Activated CD4-positive, alpha-beta T cell treated with anti-CD3 and anti-CD28 coated beads, Interleukin-2, amount 50 U/mL, for 24 hours (primary cell): ENCODE measurements around the gene AGO1.
"Not testable (repeated sequence)": the region's sequence is repeated elsewhere in the genome, so short reads cannot be mapped to it uniquely, and the experiment has no call there.

Source experiments
- DNase-seq, 2 donors: peaks; one replicate each; pipeline ENCODE4 v3.0.0-alpha.2; 2020; ENCODE audit warnings: low read depth in 1 of 2, low spot score in 1 of 2

The AGO1 gene

DNA sequence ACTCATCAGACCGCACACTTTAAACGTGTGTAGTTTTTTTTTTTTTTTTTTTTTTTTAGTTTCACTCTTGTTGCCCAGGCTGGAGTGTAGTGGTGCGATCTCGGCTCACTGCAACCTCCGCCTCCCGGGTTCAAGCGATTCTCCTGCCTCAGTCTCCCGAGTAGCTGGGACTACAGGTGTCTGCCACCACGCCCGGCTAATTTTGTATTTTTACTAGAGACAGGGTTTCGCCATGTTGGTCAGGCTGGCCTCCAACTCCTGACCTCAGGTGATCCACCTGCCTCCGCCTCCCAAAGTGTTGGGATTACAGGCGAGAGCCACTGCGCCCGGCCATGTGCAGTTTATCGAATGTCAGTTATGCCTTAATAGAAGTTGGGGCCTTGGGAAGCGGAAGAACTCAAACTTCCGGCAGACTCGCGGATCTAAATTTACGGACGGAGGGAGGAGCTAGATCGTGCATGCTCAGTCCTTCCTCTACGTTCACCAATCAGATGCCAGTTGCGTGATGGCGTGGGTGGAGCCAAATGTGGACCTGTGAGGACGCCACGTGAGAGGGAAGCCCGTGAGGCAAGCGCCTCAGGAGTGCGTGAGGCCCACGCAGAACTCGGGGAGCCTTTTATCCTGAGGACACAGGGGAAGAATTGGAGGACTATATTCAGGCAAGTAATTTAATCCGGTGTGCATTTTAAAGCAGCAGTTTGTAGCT is 13.6 kb upstream of the AGO1 start:
- not testable (repeated sequence) for DNase-seq

- DNase-seq, result no peak
Measured at GRCh38 chr1:35870651-35871309, 12.2 kb upstream of the AGO1 start.

DNA sequence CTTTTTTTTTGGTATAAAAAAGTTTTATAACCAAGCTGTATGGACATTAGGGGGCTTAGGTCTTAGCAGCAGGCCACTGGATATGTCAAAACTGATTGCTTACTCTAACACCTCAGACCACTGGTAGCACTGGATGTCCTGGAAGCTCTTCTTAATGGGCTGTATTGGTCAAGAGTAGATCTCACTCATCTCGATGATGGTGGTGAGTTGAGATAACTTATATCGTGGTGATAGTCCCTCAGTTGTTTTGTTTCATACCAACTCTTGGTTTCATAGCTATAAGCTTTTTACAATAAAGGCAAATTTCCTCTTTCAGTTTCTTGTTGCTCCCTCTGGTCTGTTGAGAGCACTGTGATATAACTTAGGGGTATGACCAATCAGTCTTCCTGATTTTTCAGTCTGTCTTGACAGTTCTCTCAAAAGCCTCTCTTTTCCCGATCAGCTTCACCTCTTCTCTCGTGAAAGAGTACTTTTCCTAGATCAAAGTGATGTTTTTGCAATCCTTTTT is 9.7 kb upstream of the AGO1 start:
- no peak for DNase-seq

- DNase-seq, result not testable (repeated sequence)
Measured at GRCh38 chr1:35874115-35874514, 8.9 kb upstream of the AGO1 start.

DNA sequence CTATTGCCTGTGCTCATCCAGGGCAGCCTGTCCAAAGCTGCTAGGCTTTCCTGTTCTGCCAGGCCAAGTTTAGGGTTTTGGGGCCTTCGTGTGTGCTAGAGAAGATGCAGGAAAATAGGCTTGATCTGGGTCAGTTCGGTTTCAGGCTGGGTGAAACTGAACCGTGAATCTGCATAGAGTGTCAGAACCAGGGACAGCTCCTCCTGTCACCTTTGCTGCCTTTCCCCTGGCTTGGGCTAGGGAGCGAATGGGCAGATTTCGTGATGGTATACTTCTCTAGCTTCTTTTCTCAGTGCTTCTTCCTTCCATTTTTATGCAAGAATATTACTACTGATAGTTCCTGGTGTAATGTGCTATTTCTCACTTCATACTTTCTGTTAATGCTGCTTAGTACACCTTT is 6.0 kb upstream of the AGO1 start:
- DNase-seq, result no peak

DNA sequence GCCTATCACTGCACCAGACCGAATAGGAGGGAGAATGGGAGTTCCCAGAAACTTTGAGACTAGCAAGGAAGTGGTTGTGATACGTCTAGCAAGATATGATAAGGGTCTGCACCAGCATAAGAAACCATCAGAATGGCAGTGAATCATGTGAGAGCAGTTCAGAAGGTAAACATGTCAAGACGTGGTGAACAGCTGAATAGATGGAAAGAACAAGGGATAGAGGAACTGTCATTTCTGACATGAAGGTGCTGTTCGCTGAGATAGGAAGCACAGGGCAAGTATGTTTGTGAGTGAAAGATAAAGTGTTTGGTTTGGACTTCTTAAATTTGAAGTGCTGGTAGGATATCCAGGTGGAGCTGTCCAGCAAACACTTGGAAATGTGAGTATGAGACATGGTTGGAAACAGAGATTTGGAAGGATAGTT is 1.1 kb upstream of the AGO1 start:
- DNase-seq, result no peak

DNA sequence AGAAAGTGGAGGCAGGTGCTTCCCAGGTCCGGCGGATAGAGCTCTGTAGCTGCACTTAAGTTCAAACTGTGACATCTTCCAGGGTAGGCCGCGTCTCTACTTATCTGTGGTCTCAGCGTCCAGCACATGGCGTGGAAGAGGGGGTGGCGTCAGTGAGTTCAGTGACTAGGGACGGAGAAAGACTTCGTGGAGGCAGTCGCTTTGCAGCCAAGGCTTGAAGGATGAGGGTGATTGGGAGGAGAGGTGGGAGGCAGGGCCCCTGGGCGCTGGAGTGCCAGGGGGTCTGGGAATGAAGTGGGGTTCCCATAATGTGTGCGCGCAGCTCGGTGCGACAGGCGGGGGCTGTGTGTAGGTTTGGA is 444 bp upstream of the AGO1 start:
- DNase-seq, result no peak

GRCh38 chr1:35883635-35884101 is 659 bp downstream of the AGO1 start:
- peak; percentile 6 to 17 for DNase-seq

DNA sequence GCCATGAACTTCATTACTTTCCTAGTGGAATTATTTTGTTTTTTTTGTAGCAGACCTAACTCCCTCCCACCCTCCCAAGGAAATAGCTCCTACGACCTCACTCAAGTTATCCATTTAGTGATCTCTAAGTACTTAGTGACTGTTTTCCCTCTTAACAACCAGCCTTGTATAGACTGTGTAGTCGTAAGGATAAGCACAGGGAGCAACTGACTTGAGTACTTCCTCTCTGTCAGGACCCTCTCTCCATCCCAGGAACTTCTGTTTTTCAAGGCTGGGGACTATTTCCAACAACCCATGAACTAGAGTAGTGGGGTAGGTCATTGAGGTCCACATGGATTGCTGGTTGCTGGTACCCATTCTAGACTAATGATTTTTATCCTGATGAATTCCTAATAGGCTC is 1.9 kb downstream of the AGO1 start:
- no peak for DNase-seq

DNA sequence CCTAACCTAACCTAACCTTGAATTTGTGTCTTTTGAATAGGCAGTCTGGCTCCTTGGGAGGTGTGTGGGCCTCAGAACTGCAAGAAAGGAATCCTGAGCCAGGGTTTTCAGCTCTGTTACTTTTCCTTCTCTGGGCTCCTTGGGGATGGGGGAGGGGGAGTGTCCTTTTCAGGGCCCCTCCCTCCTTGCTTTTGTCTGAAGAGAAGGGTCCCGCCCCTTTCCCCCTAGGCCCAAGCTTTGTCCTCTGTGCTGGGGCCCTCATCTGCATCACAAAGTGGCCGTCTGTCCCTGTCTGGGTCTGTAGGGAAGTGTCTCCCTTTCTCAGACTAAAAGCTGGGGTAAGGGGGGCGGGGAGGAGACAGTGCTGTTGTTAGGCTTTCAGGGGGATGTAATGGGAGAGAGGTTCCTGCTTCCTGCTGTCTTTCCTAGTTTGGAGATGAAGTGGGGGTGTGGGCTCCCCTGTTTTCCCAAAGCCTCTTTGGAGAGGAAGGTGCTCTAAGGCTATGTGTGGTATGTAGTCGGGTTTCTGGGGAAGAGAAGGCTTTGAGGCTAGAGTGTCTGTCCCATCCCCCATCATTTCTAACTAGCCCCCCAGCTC is 3.1 kb downstream of the AGO1 start:
- DNase-seq, result no peak

- no peak for DNase-seq
Measured at GRCh38 chr1:35886577-35887431, 3.8 kb downstream of the AGO1 start.

GRCh38 chr1:35887508-35887907 is 4.5 kb downstream of the AGO1 start:
- no peak for DNase-seq

DNA sequence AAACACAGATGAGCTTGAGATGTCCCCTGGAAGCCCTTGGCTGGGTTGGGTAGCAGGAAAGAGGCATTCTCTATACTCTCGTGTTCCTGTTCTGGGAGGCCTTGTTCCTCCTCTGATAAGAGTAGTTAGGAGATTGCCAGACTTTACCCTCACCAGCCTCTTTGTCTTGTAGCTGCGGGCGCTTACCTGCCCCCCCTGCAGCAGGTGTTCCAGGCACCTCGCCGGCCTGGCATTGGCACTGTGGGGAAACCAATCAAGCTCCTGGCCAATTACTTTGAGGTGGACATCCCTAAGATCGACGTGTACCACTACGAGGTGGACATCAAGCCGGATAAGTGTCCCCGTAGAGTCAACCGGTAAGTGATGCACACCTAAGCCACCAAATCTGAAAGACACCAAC is 5.2 kb downstream of the AGO1 start:
- DNase-seq, result no peak

- not testable (repeated sequence) for DNase-seq
Measured at GRCh38 chr1:35888981-35889380, 6.0 kb downstream of the AGO1 start.

DNA sequence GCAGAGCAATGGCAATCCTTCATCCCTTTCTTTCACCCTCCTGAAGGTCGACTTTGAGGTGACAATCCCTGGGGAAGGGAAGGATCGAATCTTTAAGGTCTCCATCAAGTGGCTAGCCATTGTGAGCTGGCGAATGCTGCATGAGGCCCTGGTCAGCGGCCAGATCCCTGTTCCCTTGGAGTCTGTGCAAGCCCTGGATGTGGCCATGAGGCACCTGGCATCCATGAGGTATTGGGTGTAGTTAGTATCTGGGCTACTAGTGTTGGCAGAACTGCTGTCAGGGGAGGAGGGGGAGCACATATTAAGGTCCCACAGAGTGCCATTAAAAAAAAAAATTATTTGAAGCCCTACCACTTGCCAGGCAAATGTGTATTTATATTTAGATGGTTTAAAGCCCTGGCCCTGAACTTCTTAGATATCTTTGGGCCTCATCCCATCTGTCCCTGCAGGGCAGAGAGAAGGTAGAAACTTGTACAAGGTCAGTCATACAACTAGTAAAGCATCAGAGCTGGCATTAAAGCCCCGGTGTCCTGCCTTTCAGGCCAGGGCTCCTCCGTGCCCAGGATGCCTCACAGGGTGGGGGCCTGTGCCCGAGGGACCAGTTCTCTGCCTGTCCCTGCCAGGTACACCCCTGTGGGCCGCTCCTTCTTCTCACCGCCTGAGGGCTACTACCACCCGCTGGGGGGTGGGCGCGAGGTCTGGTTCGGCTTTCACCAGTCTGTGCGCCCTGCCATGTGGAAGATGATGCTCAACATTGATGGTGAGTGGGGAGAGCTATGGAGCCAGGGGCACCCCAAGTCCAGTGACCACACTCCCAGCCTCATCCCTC is 10.3 kb downstream of the AGO1 start:
- DNase-seq, result no peak

DNA sequence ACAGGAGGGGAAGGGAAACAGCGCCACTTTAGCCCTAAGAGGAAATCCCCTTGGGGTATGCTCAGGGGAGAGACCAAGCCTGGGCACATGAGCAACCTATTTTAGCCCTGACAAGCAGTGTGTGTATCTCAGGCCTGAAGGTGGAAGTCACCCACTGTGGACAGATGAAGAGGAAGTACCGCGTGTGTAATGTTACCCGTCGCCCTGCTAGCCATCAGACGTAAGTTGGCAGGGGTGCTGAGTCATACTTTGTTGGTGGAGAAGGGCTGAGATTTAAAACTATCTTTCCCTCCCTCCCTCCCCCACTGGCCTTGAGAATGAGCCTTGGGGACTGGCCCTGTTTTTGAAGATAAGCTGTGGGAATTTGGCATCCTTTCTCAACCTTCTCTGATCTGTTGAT is 11.2 kb downstream of the AGO1 start:
- DNase-seq, result no peak

GRCh38 chr1:35894656-35895055 is 11.6 kb downstream of the AGO1 start:
- DNase-seq, result no peak

- DNase-seq, result no peak
Measured at GRCh38 chr1:35899941-35900340, 16.9 kb downstream of the AGO1 start.

DNA sequence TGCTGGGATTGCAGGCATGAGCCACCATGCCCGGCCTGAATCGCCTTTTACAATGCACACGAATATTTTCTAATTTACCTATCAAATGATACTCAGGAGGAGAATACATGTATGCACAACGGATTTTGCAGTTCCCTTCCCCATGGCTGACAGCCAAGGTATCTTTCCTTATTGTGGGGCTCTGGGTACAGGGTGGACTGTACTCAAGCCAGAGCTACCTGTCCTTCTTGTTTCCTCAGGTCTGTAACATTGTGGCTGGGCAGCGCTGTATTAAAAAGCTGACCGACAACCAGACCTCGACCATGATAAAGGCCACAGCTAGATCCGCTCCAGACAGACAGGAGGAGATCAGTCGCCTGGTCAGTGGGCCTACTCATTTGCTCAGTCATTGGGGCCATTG is 18.2 kb downstream of the AGO1 start:
- no peak for DNase-seq

- no peak for DNase-seq
Measured at GRCh38 chr1:35902671-35903070, 19.7 kb downstream of the AGO1 start.

GRCh38 chr1:35914717-35915116 is 31.7 kb downstream of the AGO1 start:
- DNase-seq, result no peak
